HG03097 (cell line): Measurements from ENCODE around the gene RABGAP1.

ENCODE experiments used
- ATAC-seq: cut with Tn5 transposase; IDR thresholded peaks from one replicate; pipeline ENCODE4 v1.9.1; 2021; ENCODE audit not compliant: unreplicated experiment, low FRiP score

RABGAP1 gene

DNA sequence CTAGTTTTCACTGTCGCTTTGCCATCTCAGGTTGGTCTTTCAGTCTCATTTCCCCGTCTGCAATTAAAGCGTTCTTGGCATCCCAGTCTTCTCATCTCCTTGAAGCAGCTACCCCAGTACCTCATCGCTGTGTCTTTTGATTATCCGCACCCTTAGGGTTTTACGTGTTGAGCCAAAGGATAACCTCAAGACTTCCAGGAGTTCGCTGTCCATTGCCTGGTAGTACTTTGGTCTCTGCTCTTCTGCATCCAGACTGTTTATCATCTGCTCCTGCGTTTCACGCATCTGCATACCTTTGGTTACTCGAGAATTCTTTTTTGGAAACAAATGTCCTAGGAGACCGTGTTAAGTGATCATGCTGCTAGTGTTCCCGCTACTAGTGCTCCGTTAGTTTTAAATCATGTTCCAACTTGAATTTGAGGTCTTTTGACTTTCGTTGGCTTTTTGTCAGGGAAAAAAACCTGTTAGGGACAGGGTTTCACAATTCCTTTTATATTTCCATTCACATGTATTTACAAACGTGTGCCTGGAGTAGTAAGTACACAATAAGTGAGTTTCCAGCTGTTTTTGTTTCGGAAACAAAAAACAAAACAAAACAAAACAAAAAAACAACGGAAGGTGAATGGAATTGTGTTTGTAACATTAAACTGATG is 888 bp downstream of the RABGAP1 start:
- ATAC-seq: no peak

DNA sequence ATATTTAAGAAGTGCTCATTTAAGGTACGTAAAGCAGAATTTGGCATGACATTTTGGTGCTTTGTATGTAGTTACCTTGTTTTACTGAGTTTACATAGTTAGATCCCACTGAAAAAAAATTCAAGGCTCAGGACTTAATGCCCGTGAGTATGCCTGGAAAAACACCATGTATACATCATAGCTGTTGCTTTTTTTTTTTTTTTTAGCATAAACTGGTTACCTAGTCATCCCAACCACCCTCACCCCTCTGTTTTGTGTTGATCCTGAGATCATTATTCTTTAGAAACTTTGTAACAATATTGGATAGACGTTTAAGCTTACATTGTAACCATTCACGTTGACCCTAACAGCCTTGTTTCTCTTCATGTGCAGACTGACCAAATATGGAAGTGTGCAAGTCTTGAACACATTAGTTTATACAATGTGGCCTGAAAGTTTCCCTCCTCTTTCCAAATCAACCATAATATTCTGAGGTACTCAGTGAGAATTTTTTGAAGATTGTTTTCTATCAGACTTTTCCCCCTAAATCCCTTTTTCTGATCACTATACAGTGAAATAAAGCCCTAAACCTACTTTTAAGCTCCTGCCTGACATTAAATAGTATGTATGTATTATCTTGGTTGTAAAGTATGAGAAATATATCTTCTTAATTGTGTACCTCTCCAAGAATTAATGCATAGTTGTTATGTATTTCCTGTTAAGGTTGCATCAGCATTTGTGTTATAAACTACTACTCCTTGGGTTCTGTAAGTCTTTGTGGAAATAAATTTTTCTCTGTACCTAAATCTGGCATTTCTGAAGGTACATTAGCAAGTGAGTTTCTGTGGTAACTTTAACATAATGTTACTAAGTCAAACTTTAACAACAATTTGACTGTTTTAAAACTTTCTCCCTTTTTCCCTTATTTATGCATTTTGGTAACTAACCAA is 4.4 kb downstream of the RABGAP1 start:
- no peak for ATAC-seq

DNA sequence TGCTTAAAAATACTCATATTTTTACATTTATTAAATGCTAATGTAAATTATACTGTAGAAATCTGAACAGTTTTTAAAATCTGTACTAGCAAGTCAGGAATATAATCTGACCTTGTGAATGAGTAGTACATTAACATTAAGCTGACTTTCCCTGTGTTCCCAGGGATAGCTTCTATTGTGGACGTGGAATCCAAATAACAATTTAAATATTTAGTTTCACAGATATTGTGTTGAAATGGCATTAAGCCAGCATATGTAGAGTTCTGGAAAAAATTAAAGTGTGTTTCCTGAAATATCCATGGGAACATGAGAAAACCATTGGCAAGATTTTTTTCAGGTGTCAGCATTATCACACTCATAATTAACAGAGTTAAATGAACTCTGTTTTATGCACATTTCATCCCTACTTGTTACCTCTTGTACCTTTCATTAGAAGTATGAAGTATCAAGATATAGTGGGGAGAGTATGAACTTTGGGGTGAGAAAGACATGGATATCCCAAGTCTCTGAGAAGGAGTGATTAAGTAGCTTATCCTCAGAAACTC is 5.7 kb downstream of the RABGAP1 start:
- ATAC-seq: no peak

DNA sequence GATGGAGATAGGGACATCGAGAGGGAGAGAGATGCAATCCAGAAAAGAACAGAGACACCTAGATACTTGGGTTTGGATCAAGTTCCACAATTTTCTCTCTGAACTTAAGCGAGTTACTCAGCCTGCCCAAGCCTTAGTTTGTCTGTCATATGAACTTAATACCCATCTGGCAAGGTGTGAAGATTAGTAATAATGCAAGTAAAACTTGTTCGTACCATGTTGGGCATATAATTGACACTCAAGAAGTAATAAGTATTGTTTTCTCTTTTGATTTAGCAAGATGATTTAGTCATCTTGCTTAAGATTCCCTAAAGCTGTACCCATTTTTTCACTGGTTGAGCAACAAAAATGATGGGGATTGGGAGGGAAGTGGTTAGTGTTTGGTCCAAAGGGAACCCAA is 7.5 kb downstream of the RABGAP1 start:
- no peak for ATAC-seq

DNA sequence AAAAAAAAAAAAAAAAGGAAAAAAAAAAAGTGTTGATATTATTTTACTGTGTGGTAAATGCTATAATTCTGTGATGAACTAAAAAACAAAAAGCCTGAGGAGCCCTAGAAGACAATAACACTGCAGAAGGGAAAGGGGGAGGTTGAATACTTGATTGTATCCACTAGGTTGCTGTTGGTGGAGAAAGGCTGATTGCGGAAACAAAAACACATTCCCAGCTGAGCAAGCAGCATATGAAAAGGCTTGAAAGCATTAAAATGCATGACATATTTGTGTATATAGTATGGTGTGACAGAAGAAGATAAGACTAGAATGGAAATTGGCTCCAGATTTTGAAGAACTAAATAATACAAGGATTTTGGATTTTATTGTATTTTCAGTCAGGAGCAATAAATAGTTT is 8.9 kb downstream of the RABGAP1 start:
- ATAC-seq: no peak

DNA sequence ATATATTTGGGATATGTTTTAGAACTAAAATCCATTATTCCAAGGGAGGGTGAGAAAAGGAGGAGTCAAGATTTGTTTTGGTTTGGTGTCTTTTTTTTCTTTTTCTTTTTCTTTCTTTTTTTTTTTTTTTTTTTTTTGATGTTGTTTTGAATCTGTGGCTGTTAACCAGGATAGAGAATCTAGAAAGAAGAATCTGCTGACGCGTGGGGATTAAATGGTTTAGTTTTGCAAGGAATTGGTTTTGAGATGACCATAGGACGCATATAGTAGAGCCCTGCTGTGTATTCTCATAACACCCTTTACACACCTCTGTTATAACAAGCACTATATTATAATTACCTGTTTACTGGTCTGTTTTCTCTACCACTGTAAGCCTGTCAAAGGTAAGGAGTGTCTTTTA is 9.4 kb downstream of the RABGAP1 start:
- ATAC-seq: no peak

DNA sequence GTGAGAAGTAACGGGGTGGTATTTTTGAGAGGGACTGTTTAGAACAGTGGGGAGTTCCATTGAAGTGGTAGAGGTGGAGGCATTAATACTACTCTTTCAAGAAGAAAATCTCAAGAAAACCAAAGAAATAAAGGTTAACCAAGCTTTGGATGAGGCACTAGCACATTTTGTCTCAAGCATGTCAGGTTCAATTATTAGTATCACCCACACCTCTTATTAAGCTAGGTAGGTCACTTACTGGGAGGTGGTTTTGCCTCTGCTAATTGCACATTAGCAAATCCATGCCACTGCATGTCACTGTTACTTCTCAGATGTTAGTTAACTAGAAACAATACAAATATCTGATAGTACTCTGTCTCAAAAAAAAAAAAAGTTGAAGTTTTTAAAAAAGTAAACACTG is 10.2 kb downstream of the RABGAP1 start:
- no peak for ATAC-seq

DNA sequence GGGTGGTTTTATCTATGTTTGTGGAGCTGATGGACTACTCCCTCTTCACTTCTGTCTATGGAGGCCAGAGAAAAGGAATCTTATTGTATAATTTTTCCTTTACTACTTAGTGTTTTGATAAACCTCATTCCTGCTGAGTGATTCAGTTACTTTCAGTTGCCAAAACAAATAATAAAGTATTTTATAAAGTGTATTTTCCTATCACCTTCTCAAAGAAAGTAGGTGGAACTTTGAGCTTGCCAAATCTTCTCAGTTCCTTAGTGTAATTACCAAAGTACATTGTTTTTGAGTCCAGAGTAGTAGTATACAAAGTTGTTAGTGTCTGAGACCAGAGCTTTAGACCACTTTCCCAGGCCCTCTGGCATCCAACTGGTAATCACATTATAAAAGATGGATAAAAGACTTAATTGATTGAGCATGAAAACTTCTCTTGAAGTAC is 13.5 kb downstream of the RABGAP1 start:
- ATAC-seq: no peak

DNA sequence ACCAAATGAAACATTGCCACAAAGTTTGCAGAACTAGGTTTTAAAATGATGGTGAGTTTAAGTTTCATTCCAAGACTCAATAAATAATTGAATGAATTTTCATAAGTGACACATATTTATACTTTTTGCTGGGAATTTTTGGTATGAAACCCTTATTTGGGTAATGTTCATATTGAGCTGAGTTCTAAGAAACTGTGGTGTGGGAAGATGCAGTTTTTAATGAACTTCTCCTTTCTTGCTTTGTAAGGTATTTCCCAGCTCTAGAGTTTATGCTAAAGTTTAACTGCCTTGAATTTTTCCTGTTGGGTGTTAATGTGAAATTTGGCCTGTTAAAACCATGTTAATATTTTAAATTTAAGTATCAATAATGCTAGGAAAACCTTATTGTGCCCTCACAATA is 15.1 kb downstream of the RABGAP1 start:
- no peak for ATAC-seq

DNA sequence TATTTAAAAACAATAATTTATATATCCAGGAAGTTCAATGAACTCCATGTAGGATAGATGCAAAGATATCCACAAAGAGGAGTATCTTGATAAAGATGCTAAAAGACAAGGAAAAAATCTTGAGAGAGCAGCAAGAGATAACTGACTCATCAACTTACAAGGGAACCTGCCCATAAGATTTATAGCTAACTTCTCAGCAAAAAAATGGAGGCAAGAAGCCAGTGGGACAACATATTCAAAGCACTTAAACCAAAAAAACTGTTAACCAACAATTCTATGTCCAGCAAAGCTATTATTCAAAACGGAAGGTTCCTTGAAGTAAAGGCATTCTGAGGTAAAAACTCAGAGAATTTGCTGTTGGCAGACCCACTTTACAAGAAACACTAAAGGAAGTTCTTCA is 20.3 kb downstream of the RABGAP1 start:
- ATAC-seq: no peak

DNA sequence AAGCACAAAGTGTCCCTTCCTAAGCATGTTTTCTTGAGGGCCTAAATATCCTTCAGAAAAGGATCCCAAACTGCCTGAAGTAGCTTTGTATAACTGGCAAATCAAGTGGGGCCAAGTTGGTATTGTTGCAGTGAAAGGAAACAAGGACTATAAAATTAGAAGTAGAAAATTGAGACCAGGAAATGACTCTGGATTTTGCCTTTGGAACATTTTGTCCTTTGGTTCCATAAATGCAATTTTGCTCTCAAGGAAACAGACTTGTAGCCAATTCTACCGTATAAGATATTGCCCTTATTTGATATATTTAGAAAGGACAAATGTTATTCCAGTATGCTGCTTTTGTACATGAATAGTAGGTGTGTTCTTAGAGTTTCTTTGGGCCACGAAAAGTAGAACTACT is 34.4 kb downstream of the RABGAP1 start:
- no peak for ATAC-seq

DNA sequence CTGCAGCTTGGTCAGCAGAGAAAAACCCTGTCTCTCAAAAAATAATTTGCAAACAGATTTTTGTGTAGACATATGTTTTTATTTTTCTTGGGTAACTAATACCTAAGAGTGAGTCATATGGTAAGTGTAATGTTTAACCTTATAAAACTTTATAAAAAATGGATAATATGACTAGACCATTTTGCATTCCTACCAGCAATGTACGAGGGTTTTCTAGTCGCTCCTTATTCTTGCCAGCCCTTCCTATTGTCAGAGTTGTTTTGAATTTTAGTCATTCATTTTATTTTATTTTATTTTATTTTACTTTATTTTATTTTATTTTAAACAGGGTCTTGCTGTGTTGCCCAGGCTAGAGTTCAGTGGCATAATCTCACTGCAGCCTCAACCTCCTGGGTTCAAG is 37.8 kb downstream of the RABGAP1 start:
- ATAC-seq: no peak

DNA sequence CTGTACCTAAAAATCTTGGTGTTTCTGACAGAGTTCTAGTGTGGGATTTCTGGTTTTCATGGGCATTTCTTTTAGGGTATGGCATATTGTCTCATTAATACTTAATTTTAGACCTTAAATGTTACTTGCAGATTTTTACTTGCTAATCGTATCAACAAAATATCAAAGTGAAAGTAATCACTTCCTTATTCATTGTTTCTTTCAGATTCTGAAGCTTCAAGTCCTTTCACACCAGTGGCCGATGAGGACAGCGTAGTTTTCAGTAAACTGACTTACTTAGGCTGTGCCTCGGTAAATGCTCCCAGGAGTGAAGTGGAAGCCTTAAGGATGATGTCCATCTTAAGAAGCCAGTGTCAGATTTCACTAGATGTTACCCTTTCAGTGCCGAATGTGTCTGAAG is 45.2 kb downstream of the RABGAP1 start:
- ATAC-seq: no peak

DNA sequence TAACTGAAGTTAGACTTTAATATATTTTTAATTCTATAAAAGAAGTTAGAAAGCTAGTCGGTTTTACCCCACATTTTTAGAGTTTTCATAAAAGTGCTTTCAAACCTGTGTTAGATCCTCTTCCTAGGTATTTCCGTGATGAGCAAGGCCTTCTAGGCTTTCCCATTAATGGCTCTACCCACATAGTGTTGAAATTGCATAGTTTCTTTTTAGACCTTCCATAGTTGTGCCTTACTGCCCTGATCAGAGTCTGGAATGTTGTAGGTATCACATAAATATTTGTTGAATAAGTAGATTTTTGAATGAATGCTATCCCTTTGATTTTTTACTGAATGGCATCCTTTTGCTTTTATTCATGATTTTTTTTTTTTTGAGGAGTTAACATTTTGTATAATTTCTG is 47.3 kb downstream of the RABGAP1 start:
- ATAC-seq: no peak

DNA sequence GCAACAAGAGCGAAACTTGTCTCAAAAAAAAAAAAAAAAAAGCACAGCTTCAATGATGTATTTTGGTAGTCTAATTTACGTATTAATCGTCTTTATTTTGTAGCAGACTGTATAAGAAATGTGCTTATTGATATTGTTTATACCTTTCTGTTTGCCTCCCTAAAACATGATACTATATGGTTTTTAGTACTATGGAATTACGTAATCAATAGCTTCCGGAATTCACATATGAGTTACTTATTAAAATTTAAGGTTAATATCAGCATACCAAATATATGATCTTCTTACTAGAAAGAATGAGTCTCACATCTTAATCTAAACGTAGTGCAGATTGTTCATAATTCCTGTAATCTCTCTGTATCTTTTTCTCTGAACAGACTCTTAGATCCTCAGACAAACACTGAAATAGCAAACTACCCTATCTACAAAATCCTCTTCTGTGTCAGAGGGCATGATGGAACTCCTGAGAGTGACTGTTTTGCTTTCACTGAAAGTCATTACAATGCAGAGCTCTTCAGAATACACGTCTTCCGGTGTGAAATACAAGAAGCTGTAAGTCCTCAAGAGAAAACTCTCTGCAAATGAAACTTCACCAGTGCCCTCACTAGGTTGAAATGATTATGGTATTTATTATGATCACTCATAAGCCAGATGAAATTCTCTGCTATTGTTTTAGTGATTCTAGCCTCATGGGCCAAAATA is 48.3 kb downstream of the RABGAP1 start:
- peak; percentile 75 for ATAC-seq

DNA sequence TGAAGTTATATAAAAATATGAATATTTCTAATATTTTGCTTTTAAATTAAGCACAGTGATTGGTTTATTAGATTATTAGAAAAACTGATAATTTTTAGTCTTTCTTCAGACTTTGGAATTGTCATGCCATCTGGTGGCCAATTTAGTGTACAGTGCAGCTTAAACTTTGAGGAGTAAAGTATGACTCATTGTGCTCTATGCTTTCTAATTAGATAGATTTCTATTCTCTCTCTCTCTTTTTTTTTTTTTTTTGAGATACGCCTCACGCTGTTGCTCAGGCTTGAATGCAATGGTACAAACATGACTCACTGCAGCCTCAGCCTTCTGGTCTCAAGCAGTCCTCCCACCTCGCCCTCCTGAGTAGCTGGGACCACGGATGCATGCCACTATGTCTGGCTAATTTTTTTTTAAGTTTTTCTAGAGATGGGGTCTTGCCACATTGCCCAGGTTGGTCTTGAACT is 50.6 kb downstream of the RABGAP1 start:
- ATAC-seq: no peak

DNA sequence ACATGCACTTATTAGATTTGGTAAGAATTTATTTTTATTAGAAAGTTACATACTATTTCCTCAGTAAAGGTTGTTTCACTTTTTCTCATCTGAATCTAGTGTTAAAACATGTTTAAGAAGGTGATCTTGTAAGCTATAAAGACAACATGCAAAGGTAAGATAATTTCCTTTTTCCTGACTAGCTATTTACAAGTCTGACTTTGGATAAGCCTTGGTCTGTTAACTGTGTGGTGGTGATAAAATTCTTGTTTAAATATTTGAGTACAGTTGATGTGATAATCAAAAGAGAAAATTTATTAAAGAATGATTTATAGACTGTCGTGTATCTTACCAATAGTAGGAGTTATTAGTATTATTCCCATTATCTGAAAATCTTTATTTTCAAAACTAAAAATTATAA is 55.8 kb downstream of the RABGAP1 start:
- no peak for ATAC-seq

DNA sequence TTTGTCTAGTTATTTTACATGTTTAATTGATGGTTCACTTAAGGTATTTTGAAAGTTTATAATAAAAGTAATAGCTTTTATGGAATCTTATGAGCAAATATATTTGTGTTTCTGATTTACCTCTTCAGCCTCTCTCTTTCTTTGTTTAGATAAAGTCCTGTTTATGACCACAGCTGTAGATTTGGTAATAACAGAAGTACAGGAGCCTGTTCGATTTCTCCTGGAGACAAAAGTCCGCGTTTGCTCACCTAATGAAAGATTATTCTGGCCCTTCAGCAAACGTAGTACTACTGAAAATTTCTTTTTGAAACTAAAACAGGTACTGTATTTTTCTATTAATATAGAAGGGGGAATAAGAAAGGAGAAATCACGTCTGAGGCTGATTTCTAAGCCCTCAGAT is 57.6 kb downstream of the RABGAP1 start:
- ATAC-seq: no peak

DNA sequence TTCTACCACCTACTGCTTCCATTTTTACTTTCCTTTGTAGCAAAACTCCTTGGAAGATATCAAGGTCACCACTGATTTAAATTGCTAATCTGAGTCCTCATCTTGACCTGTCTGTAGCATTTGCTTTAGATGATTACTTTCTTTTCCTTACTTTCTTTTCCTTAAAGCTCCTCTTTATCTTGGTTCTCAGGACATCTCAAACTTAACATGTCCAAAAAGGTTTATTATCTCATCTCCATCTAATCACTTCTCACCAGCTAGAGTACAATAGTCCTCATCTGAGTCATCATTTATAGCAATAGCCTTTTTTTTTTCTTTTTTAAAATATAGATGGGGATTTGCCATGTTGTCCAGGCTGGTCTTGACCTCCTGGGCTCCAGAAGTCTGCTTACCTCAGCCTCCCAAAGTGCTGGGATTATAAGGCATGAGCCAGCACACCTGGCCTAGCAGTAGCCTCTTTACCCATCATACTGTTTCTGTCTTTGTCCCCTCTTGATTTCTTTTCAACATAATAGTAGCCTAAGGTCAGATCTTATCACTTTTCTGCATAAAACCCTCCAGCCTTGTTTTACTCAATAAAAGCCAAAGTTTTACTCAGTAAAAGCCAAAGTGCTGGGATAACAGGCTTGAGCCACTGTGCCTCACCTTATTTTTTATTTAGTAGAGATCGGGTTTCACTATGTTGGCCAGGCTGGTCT is 59.7 kb downstream of the RABGAP1 start:
- ATAC-seq: no peak

DNA sequence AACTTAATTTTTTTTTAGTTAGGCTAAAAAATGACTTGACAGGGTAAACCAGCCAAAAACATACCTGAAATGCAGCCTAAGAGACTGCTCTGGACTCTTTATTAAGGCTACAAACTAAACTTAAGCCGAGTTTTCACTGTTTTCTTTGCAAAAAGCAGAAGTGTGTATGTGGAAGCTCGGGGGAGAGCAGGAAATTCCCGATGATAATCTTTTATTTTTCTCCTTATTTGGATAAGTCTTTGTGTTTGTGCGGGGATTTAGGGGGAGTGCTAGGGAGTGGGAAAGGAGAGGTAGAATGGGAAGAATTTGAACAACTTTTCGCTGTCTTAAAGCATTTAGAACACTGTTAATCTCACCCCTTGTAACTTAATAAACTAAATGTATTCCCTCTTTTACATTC is 61.9 kb downstream of the RABGAP1 start:
- no peak for ATAC-seq
